Measurements from ENCODE around the gene CAPZB. TPM values are rescaled to one million over a fixed set of nuclear protein-coding genes. Genes with fewer than 3 reads are reported as not detected.
A peak's percentile ranks its signal among the peaks of the same experiment; 100 is the strongest.

Gene CAPZB
- total RNA-seq, 1 donor from 2014 or later, result 189 TPM

DNA sequence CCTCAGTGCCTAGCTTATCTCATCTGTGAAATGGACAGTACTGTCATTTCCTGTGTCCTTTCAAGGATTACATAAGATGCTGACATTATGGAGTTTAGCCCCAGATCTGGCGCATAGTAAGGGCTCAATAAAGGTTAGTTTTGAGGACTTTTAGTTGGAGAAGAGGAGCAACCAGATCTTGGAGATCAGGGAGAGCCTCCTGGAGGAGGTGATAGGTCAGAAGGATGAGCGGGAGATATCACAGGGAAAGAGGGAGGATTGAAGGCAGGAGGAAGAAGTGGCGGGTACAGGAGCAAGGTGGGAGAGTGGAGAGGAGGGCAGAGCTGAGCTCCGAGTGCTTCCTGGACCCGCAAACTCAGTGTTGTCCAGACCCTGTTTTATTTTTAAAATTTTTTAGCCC, 155.7 kb downstream of the CAPZB start:
- no peaks in the 10 kb centered on the region for H3K4me1 Mint-ChIP-seq (ENCODE audit: low read depth)
- H3K36me3 Mint-ChIP-seq (ENCODE audit: insufficient read depth), result peaks cover 4% of the 10 kb centered on the region
- no peaks in the 10 kb centered on the region for H3K27me3 Mint-ChIP-seq
- no peak for DNase-seq (ENCODE audit: low spot score, unreplicated experiment)
- TF ChIP-seq, protein P1, sequence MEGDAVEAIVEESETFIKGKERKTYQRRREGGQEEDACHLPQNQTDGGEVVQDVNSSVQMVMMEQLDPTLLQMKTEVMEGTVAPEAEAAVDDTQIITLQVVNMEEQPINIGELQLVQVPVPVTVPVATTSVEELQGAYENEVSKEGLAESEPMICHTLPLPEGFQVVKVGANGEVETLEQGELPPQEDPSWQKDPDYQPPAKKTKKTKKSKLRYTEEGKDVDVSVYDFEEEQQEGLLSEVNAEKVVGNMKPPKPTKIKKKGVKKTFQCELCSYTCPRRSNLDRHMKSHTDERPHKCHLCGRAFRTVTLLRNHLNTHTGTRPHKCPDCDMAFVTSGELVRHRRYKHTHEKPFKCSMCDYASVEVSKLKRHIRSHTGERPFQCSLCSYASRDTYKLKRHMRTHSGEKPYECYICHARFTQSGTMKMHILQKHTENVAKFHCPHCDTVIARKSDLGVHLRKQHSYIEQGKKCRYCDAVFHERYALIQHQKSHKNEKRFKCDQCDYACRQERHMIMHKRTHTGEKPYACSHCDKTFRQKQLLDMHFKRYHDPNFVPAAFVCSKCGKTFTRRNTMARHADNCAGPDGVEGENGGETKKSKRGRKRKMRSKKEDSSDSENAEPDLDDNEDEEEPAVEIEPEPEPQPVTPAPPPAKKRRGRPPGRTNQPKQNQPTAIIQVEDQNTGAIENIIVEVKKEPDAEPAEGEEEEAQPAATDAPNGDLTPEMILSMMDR (IDR thresholded peaks at IDR 0.05; ENCODE audit: unreplicated experiment), result no peak
- no peaks in the 10 kb centered on the region for H3K9me3 Mint-ChIP-seq (ENCODE audit: low read depth)
- H3K4me3 Mint-ChIP-seq (ENCODE audit: low read depth), result no peak overlapping the region
- peak overlapping the region; percentile 14 for H3K27ac Mint-ChIP-seq

DNA sequence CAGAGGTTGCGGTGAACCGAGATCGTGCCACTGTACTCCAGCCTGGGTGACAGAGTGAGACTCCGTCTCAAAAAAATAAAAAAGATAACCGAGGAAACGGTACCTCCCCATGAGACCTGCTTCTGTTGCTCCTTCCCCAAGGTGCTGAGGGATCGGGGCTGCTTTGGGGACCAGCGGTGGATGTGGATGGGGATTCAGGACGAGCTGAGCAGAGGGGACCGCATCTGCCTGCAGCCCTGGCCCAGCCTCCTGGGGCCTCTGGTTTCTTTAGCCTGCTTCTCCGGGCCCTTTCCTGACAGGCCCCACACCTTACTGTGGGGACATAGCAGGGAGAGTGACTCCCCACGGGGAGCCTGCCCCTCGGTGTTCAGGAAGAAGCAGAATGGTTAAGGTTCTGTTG, 156.2 kb downstream of the CAPZB start:
- H3K4me1 Mint-ChIP-seq (ENCODE audit: low read depth), result no peaks in the 10 kb centered on the region
- TF ChIP-seq, protein P1 (IDR thresholded peaks at IDR 0.05; ENCODE audit: unreplicated experiment), result no peak

DNA sequence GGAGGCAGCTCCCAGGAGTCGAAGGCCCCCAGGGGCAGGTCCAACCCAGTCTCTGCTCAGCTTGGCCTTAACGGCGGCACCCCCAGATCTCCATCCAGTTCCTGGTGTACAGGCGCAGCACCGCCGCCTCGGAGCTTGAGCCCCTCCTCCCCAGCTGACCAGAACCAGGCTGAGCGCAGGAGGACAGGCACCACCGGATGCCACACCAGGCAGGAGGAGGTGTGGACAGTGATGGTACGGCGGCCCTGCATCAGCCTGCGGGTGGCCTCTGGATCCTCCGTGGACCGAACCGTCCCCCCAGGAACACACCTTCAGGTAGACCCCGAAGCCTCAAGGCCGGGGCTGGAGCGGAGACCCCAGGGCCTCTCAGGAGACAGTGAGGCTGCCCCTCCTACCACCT, 156.9 kb downstream of the CAPZB start:
- Mint-ChIP-seq H3K4me1 (ENCODE audit: low read depth) (no peaks in the 10 kb centered on the region), H3K9me3 (ENCODE audit: low read depth) (no peaks in the 10 kb centered on the region)

More for the DNA sequence above, 156.2 kb downstream of the CAPZB start:
- peaks cover 6% of the 10 kb centered on the region for H3K36me3 Mint-ChIP-seq (ENCODE audit: insufficient read depth)
- no peak overlapping the region for H3K4me3 Mint-ChIP-seq (ENCODE audit: low read depth)
- no peak overlapping the region for H3K27ac Mint-ChIP-seq
- no peaks in the 10 kb centered on the region for H3K9me3 Mint-ChIP-seq (ENCODE audit: low read depth)
- no peaks in the 10 kb centered on the region for H3K27me3 Mint-ChIP-seq
- no peak for DNase-seq (ENCODE audit: low spot score, unreplicated experiment)

DNA sequence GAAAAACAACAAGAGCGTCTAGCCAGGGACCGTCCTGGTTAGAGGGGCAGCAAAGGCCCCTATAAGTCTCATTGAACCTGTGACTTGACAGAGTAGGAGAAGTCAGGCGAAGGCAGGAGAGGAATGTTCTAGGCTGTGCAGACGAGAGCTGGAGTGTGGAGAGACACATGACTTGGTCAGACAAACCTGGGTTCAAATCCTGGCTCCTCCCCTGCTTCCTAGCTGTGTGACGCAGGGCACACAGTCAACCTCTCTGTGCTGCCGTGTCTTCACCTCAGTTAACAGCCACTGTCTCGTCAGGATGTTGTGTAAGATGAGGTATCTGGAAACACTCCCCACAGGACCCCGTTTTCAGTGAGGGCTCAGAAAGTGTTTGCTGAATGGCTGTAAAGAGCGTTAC, 157.6 kb downstream of the CAPZB start:
- H3K4me3 Mint-ChIP-seq (ENCODE audit: low read depth), result no peak overlapping the region
- H3K36me3 Mint-ChIP-seq (ENCODE audit: insufficient read depth), result peaks cover 8% of the 10 kb centered on the region
- peak overlapping the region; percentile 37 for H3K27ac Mint-ChIP-seq
- no peak for DNase-seq (ENCODE audit: low spot score, unreplicated experiment)
- no peaks in the 10 kb centered on the region for H3K9me3 Mint-ChIP-seq (ENCODE audit: low read depth)
- no peaks in the 10 kb centered on the region for H3K4me1 Mint-ChIP-seq (ENCODE audit: low read depth)
- TF ChIP-seq, protein P1 (IDR thresholded peaks at IDR 0.05; ENCODE audit: unreplicated experiment), result no peak
- H3K27me3 Mint-ChIP-seq, result no peaks in the 10 kb centered on the region

More for the DNA sequence above, 156.9 kb downstream of the CAPZB start:
- TF ChIP-seq, protein P1 (IDR thresholded peaks at IDR 0.05; ENCODE audit: unreplicated experiment), result no peak
- no peak overlapping the region for H3K27ac Mint-ChIP-seq
- no peak overlapping the region for H3K4me3 Mint-ChIP-seq (ENCODE audit: low read depth)
- peaks cover 6% of the 10 kb centered on the region for H3K36me3 Mint-ChIP-seq (ENCODE audit: insufficient read depth)
- no peaks in the 10 kb centered on the region for H3K27me3 Mint-ChIP-seq
- DNase-seq (ENCODE audit: low spot score, unreplicated experiment), result no peak

DNA sequence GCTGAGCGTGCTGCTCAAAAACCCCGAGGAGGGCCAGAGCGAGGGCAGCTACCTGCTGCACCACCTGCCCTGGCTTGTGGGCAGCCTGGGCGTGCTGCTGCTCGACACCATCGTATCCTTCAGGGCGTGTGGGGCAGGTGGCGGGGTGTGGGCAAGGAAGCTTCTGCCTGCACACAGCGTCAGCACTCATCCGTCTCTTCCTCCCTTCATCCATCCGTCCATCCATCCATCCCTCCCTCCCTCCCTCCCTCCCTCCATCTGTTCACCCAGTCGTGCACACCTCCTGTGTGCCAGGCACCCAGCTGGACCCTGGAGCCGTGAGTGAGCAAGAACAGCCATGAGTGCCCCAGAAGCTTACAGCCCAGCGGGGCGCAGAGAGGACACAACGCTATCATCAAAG, 158.0 kb downstream of the CAPZB start:
- no peaks in the 10 kb centered on the region for H3K27me3 Mint-ChIP-seq
- H3K27ac Mint-ChIP-seq, result no peak overlapping the region
- no peak for DNase-seq (ENCODE audit: low spot score, unreplicated experiment)
- H3K36me3 Mint-ChIP-seq (ENCODE audit: insufficient read depth), result peaks cover 8% of the 10 kb centered on the region
- H3K4me1 Mint-ChIP-seq (ENCODE audit: low read depth), result no peaks in the 10 kb centered on the region
- TF ChIP-seq, protein P1 (IDR thresholded peaks at IDR 0.05; ENCODE audit: unreplicated experiment), result no peak
- H3K4me3 Mint-ChIP-seq (ENCODE audit: low read depth), result no peak overlapping the region
- no peaks in the 10 kb centered on the region for H3K9me3 Mint-ChIP-seq (ENCODE audit: low read depth)

All from progenitor cell of endocrine pancreas (in vitro differentiated cells).